SHP77 treated with DMSO at 0.1 percent for 48 hours (cell line): ENCODE data around the gene GSE1.

ENCODE experiments used
- DNase-seq: peaks from one replicate; lab custom pipeline; 2025; lab: John Stamatoyannopoulos, UW

The GSE1 gene

DNA sequence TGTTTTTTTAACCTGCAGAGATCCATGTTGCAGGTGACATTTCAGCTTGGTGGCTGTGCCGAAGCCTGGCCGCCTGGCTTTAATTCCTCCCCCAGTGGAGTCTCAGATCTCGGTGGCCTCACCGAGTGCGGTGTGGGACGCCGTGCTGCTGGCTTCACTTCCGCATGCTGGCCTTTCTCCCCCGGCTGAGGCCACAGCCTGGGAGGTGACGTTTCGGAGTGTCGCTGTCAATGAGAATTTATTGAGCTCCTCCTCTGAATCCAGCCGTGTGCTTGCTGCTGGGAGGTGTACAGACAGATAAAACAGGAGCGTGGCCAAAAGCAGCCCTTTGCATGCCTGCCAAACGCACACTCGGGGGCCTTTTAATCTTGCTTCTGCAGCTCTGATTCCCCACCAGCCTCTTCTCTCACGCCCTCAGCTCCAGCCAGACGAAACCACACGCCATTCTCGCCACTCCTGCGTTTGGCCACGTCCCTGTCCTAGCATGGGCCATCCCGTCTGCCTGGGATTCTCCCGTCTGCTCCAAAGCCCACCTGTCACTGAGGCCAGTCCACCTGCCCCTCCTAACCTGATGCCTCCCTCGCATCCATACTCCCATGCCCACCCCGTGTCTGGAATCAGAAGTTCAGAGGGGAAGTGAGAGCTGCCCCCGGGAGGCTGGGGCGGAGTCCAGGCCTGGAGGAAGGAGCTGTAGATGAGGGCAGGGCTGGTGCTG lies 3.6 kb downstream of the GSE1 start:
- no peak for DNase-seq

DNA sequence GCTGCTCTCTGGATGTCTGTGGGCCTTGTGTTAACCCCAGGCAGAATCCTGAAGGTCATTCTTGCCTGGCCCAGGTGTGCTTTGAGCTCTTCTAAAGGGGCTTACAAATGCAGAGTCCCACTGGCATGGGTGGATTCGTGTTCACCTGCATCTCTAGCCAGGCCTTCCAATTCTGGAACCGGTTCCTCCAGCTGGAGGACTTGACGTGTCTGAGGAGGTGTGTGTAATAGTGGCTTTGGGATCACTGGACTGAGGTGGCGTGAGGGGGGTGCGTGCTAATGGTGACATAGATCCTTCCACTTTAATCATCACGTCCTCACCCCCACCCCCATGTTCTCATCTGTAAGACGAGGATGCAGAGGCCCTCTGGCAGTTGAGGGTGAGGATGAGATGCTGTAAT lies 4.8 kb downstream of the GSE1 start:
- no peak for DNase-seq

DNA sequence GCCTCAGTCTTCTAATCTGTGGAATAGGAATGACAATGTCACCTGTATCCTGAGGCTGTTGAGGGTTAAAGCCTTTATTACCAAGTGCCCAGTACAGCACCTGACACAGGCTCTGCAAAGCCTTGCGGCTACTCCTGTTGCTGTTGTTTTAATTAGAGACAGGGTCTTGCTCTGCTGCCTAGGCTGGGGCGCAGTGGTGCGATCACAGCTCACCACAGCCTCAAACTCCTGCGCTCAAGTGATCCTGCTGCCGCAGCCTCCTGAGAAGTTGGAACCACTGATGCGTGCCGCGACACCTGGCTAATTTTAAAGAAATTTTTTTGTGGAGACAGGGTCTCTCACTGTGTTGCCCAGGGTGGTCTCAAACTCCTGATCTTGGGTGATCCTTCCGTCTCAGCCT lies 5.4 kb downstream of the GSE1 start:
- no peak for DNase-seq

DNA sequence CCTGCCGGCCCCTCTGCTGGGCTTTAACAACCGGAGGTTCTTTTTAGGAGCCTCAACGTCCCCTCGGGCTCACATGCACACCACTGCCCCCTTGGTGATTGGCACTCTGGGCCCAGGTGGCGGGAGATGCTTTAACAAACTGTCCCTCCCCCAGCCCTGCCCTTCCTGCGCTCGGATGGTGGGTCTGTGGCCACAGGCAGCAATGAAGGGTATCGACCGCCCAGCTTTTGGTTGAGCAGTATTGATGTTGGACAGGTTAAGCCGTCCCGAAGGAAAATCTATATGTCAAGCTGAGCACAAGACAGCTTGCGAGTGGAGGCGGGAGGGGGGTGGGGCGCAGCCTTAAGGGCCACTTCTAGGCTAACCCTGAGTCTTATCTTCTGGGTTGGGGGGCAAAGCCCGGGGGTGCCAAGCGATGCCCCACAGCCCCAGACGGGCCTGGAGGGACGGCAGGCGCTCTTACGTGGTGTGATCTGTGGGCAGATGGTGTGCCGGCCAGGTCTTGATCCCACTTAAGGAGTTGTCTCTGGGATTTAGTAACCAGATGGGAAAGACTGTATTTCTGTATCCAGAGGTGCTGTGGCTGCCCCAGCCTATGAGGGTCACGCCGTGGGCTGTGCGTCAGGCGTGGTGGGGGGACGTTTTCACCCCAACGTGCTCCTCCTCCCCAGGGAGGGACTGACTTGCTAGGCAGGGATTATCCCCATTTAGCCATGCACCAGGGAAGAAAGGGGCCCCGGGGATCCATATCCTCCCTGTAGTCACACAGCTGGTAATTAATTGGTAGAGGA lies 6.2 kb downstream of the GSE1 start:
- no peak for DNase-seq

DNA sequence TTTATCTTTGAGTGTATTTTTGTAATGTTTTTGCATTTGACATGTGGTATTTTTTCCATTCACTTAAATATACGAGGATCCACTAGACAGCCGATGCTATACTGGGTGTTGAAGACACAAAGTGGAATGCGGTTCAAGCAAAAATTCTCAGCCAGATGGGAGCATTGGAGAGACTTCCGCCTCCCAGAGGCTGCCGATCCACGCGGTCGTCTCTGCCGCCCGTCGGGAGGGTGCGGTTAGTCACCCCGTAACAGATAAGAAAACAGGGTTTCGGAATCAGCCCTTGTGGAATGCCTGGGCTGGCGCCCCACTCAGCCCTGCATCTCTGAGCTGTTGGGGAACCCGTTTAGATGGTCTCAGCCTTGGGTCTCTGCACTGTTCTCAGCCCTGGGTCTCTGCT lies 7.3 kb downstream of the GSE1 start:
- DNase-seq, result no peak

DNA sequence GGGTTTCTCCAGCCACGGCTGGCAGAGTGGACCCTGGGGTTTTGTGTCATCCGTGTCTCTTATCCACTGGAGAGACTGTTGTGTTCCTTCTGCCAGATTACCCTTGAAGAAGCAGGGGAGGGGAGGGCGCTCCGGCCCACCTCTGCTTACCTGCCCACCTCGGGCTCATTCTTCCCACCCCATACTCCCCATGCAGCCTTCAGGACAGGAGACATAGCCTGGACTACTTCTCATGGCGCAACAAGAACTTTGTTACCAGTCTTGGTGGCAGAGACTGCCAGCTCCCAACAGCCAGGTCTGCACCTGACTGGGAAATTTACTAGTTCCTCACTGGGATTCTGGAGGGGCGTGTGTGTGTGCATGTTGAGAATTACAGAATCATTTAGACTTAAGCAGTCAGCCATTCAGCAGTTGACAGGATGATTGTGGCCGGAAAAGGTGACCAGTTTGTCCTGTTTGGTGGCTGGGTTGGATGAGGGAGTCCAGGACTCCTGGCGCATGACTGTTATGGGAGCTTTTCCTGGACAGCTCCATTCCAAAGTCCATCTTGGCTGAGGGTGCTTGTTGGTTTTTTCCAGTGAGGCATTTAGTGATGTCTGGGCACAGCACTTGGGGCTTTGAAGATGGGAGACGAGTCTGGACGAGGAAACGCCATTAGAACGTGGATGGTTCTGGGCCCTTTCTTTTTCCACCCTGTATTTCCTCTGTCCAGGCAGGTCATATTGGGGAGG lies 8.7 kb downstream of the GSE1 start:
- DNase-seq, result no peak

DNA sequence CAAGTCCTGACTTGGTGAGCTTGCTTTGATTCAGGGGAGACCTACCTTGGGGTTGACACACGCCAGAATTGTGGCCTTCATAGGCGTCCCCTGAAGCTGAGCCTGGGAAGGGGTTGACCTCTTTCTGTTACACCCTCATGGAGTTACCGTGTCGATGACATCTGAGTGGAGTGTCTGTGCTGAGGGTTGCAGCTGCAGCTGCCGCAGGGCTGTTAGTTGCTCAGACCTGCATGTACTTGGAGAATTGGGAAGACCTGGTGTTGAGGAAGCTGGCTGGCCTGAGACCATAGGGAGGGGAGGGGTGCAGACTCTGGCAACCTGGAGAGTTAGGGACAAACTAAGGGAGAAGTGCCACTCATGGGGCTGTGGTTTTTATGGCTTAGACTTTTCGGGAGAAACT lies 9.6 kb downstream of the GSE1 start:
- DNase-seq, result no peak

DNA sequence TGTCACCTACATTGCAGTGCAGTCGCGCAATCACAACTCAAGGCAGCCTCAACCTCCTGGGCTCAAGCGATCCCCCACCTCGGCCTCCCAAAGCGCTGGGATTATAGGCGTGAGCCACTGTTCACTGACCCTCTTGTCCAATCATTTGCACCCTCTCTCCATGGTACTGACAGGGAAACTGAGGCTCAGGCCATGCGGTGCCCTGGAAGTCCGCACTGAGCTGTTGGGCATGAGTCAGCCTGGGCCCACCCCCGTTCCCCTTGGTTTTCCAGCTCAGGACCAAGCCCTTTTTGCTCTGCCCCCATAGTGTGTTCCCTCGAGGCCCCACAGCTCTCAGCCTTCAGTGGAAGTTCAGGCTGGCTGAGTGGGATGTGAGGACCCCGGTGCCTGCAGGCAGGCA lies 10.1 kb downstream of the GSE1 start:
- DNase-seq, result no peak

DNA sequence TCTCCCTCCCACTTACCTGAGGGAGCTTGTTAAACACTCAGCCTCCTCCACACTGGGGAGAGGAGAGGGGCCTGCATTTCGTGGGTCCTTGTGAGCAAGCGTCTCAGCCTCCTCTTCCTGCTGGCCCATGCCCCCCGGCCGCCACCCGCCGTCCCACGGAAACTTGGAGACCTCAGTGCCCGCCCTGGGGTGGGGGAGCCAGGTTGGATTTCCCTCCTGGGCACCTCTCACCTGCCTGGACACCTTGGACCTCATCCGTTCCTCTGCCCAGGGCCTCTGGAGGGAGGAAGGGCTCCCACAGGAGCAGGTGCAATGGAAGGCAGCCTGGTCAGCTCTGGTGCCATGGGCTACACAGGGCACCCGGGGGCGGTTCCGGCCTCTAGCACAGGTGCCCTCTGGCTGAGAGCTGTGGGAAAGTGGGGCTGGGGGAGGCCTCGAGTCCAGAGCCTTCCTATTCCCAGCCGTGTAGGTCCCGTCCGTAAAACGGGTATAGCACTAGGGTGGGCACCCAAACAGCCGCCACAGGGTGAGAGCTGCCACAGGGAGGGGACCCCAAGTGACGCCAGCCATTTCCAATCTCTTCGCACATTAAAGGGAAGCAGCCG lies 11.0 kb downstream of the GSE1 start:
- DNase-seq, result no peak

DNA sequence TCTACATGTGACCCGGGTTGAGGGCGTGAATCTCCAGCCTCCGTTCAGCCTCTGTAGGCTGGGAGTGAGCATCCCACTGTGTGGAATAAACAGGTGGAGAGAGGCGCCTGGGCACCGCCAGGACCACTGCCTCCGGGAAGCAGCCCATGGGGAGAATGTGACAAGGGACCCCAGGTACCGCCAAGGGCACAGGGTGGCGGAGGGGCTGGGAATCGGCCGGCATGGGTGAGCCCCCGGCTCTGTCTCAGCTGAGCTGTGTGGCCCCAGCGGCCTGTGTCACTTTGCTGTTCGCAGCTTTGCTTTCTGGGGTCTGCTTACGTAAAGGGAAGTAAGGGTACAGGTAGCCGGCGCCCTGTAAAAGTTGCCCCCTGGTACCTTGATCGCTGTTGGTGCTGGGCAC lies 11.5 kb downstream of the GSE1 start:
- DNase-seq, result no peak

DNA sequence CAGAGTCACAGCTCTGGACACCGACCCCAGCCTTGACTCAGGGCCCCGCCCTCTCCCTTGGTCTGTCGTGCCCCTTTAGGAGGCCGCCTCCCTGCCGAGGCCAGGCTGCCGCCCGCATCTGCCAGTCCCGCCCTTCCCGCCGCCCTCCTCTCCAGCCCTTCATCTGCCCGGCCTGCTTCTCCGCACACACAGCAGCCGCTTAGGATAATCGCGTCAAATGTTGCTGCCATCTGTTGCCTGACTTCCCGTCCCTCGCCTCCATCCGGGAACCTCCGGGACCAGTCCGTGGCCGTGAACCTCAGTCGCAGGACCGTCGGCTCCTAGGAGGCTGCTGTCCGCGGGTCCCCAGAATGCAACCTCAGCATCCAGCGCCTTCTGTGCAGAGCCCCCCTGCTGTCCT lies 11.9 kb downstream of the GSE1 start:
- no peak for DNase-seq

DNA sequence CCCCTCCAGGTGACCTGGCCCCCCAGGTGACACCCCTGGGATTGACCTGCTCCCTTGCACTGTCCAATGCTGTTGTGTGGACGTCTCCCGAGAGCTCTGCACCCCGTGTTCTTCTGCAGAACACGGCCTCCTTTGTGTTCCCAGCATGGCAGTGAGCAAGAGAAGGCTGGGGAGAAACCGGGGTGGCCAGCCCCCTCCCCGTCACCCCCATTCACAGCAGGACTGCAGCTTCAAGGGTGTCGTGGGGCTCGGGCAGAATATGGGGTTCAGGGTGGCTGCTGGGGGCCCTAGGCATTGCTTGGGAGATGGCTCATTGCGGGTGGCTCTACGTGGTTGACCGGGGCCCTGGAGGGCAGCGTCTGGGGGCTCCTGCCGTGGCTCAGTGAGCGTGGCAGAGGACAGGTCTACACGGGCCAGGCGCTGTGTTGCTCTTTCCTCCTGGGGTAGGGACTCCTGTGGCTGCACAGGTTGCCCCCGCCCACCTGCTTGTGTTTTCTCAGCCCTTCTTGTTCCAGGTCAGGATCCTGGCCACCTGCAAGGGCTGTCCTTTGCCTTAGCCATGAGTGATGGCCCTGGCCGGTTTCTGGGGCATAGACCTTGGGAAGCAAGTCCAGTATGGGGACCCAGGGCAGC lies 12.5 kb downstream of the GSE1 start:
- no peak for DNase-seq

DNA sequence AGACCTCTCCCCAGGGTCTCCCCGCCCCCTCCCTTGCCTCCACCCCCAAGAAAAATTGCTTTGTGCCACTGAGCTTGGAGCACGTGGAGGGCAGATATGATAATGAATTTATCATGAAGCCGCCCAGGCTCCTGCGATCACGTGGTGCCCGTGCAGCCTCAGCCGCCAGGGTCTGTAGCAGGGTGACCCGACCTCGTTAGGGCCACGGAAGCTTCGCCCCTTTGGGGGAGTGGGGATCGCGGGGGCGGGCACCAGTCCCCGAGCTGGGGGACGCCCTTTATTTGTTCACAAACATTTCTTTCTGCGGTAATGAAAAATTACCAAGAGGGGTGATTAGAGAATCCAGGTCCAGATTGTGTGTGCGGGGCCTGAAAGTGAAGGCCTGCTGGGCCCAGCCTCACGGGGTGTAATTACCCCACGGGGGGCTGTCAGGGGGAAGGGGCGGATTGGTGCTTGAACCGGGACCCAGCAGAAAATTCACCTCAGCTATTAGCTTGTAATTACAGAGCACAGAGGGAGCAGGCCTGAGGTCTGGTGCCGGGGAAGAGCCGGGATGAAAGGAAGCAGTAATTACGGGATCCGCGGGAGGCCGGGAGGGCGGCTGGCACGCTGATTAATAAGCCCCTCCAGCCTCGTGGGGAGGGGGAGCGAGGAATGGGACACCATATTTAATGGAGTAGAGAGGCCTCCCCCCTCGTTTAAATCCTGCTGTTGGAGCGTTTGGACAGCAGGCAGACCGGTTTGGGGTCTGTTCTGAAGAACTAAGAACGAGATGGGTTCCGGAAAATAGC lies 13.3 kb downstream of the GSE1 start:
- DNase-seq, result no peak

DNA sequence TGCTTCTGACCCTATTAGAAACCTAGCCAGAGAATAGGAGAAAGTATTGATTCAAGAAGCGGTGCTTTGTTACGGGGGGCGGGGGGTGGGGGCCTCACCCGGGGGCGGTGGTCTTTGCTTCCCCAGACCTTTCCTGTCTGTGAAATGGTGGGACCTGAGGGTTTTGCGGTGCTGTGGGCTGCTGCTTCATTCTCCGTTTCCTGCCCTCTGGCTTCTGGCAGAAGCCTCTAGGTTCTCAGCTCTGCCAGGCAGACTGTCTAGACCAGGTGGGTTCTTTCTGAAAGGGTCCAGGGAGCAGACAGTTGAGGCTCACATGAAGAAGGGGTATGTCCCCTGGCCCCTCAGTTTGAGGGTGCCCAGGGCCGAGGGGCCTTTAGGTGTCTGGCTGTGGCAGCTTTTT lies 14.0 kb downstream of the GSE1 start:
- no peak for DNase-seq

DNA sequence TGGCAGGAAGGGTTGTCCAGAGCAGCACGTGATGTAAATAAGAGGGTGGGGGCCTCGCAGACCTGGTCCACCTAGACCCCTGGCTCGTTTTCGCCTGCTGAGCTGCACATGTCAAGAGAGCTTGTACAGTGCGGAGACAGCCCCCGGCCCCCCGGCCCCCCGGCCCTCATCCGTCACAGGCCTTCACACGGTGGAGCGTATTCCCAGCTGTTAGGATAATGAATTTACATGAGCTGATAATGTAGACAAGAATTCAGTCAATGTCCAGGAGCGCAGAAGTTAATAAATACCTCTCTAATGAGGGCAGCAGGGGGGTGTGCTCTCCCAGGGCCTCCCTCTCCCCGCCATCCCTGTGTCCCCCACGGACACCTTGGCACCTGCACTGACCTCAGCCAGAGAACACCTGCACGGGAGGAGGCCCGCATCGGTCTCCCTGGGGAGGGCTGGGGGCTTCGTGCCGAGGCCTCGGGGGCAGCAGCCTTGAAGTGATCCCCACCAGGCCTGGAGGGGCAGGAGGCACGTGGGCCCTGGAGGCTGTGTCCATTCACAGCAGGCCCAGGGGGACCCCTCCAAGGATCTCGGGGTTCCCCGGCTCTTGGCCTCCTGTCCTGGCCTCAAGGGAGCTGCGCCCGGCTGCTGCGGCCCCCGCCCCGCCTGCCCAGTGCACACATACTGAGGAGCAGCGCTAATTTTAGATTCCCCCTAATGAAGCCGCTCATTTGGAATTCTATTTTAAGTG lies 14.6 kb downstream of the GSE1 start:
- no peak for DNase-seq

DNA sequence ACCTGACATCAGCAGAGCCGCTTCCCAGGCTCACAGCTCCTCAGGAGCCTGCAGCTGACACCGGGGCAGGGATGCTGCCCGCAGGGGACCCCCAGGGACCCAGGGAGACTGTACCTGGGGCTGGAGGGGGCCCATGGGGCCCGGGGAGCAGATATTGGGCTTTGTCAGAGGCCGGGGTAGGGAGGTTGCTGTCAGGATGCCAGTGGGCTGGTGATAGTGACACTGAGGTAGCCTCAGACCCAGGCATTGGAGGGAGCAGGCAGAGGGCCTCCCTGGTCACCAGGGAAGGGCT lies 15.1 kb downstream of the GSE1 start:
- DNase-seq, result no peak

DNA sequence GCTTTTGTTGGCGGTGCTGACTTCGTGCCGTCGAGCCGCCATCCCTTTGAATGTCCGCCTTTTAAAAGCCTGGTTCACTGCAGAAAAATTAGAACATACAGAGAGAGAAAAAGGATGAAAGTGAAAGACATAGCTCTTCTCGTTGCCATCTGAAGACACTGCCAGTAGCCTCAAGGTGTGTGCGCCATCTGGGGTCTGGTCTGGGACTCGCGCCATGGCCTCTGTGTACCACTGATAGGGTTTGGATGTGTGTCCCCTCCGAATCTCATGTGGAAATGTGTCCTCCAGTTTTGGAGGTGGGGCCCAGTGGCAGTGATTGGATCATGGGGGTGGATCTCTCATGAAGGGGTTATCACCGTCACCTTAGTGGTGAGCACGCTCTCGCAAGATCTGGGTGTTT lies 15.5 kb downstream of the GSE1 start:
- no peak for DNase-seq

DNA sequence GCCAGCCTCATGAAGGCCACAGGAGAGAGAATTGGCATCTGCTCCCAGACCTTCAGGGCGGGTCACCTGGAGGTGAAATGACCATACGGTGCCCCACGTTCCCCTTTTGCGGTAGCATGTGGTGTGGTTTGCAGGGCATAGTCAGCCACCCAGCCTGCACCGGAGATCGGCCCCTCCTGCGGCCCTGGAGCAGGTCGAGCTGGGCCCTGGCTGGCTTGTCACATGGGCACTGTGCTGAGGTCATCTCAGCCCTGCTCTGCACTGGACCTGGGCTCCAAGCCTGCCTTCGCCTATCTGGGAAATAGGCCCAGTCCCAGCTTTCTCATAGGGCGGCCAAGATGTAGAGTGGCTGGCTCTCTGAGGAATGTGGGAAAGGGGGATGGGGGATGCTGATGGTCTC lies 16.2 kb downstream of the GSE1 start:
- no peak for DNase-seq

DNA sequence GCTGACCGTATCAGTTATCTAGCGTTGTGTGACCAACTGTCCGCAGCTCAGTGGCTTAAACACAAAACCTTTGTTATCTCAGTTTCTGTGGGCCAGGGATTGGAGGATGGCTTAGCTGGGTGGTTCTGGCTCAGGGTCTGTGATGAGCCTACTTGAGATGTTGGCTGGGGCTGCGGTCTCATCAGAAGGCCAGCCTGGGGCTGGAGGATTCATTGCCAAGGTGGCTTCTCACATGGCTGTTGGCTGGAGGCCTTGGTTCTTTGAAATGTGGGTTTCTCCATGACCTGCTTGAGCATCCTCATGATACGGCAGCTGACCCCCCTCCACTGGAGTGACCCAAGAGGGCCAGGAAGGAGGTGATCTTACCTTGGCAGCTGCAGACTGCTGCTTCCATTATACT lies 16.7 kb downstream of the GSE1 start:
- DNase-seq, result no peak

DNA sequence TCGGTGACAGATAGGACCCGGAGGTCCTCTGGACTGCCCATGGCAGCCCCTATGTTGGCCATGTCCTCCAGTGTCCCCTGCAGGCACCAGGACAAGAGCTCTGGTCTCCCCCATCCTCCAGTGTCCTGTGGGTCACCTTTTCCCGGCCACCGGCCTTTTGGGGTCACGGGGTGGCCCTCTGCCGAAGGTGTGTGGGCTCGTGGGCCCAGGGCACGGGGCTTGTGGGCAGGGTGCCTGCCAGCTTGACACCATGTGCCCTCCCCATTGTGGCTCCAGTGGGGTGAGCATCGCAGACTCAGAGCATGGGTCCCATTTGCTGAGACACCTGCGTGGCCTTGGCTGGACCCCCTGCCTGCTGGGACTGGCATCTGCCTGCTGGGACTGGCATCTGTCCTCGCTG lies 18.1 kb downstream of the GSE1 start:
- no peak for DNase-seq

DNA sequence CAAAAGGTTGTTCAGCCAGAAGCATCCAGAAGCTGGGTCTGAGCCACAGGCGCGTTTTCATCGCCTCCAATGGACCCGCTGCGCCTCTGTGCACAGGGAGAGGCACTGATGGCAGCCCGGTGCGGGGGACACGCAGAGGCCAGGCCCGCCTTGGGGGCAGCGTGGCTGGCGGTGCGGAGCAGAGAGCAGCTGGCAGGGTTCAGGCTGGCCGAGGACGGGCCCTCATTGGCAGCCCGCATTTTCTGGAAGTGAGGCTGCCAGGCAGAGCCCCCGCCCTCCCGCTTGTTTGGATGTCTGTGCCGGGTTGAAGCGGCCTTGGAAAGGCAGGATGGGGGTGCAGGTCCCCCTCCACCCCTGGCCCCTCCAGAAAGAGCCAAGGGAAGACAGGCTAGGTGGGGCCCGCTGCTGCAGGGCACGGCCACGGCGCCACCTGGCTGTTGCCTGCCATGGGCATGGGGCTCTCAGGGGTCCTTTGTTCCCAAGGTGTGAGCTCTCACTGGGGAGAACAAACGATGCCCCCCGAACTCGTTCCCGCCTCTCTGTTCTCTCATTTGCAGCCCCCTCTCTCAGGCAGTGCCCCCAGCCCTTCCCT lies 18.8 kb downstream of the GSE1 start:
- no peak for DNase-seq
